ENCODE measurements around the gene DNAJC10. TPM values are rescaled to one million over a fixed set of nuclear protein-coding genes. Genes with fewer than 3 reads are reported as not detected.
A peak's percentile ranks its signal among the peaks of the same experiment; 100 is the strongest.
"Not testable (repeated sequence)": the region's sequence is repeated elsewhere in the genome, so short reads cannot be mapped to it uniquely, and the experiment has no call there.

Gene DNAJC10
- total RNA-seq, 1 donor from 2014 or later = 125 TPM

DNA sequence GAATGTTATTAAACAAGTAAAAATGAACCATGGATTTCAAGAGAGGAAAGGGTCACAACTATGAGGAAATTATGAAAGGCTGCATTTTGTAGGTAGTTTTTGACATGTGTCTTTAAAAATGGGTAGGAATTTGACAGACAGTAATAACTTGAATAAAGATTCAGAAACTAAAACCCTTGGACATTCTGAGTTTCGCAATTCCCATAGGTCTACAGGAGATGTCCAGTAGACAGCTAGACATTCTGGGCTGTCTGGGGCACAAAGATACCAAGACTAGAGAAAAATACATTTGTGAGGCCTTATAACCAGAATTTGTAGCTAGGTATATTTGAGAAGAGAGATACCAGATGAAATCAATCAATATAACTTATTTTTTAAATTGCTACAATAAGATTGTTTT is 42.3 kb downstream of the DNAJC10 start:
- Histone ChIP-seq H3K27me3 (ENCODE audit: control insufficient read depth, insufficient read depth, low read length) (no peaks in the 10 kb centered on the region), H3K36me3 (ENCODE audit: control insufficient read depth, insufficient read depth, low read length) (peaks cover 8% of the 10 kb centered on the region), H3K4me3 (ENCODE audit: low read depth, low read length) (no peak overlapping the region)
- FAIRE-seq (no peak), DNase-seq (ENCODE audit: low read depth) (no peak)
- TF ChIP-seq, protein P1, sequence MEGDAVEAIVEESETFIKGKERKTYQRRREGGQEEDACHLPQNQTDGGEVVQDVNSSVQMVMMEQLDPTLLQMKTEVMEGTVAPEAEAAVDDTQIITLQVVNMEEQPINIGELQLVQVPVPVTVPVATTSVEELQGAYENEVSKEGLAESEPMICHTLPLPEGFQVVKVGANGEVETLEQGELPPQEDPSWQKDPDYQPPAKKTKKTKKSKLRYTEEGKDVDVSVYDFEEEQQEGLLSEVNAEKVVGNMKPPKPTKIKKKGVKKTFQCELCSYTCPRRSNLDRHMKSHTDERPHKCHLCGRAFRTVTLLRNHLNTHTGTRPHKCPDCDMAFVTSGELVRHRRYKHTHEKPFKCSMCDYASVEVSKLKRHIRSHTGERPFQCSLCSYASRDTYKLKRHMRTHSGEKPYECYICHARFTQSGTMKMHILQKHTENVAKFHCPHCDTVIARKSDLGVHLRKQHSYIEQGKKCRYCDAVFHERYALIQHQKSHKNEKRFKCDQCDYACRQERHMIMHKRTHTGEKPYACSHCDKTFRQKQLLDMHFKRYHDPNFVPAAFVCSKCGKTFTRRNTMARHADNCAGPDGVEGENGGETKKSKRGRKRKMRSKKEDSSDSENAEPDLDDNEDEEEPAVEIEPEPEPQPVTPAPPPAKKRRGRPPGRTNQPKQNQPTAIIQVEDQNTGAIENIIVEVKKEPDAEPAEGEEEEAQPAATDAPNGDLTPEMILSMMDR (IDR thresholded peaks at IDR 0.05; ENCODE audit: insufficient read depth, low read length, severe bottlenecking) = no peak

DNA sequence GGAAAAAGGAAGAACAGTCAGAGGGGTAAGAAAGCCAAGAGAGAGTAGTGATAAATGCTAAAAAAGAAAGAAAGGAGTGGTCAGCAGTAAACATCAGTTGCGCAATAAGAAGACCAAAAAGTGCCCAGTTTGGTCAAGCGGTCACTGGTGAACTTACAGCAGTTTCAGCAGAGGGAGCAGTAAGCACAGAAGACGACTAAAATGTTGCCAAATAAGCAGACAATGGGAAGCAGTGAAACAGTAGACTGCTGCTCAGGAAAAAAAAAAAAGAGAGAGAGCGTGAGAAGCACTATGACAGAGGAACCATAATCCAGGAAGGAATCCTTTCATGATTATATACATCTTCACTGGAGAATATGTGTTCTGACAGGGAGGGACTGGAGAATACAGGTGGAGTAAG is 45.8 kb downstream of the DNAJC10 start:
- Histone ChIP-seq H3K4me3 (ENCODE audit: low read depth, low read length) (no peak overlapping the region), H3K36me3 (ENCODE audit: control insufficient read depth, insufficient read depth, low read length) (peaks cover 9% of the 10 kb centered on the region), H3K27me3 (ENCODE audit: control insufficient read depth, insufficient read depth, low read length) (no peaks in the 10 kb centered on the region)
- TF ChIP-seq, protein P1 (IDR thresholded peaks at IDR 0.05; ENCODE audit: insufficient read depth, low read length, severe bottlenecking) = no peak
- DNase-seq (ENCODE audit: low read depth) (peak; percentile 11), FAIRE-seq (no peak)

DNA sequence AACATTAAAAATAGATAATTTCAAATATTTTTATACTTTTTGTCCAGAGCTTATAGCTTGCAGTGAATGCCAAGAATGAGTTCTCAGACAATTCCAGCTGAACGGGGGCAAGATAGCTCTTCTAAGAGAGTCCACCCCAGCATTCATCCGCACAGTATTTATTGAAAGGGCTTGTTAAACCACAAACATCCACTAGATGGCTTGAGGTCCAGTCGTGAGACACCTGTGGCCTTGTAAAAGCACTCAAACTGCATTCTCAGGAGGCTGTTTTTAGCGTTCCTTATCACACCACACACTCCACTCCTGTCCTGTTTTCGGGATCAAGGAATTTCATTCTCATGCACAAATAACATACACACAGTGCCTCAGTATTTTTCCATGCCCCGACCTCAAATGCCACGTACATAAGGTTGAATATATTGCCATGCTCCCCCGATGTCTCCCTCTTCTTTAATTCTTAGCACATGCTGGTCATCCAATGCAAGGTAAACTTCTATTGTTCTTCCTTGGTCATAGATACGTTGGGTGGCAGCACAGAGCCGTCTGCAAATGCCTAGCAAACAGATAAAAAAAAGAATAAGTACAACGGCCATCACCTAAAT is 47.4 kb downstream of the DNAJC10 start:
- DNase-seq (ENCODE audit: low read depth) (peak; percentile 48), FAIRE-seq (no peak)
- no peaks in the 10 kb centered on the region for H3K27me3 ChIP-seq (ENCODE audit: control insufficient read depth, insufficient read depth, low read length)
- no peak overlapping the region for H3K4me3 ChIP-seq (ENCODE audit: low read depth, low read length)
- peaks cover 7% of the 10 kb centered on the region for H3K36me3 ChIP-seq (ENCODE audit: control insufficient read depth, insufficient read depth, low read length)
- TF ChIP-seq, protein P1 (IDR thresholded peaks at IDR 0.05; ENCODE audit: insufficient read depth, low read length, severe bottlenecking) = peak; percentile 68

DNA sequence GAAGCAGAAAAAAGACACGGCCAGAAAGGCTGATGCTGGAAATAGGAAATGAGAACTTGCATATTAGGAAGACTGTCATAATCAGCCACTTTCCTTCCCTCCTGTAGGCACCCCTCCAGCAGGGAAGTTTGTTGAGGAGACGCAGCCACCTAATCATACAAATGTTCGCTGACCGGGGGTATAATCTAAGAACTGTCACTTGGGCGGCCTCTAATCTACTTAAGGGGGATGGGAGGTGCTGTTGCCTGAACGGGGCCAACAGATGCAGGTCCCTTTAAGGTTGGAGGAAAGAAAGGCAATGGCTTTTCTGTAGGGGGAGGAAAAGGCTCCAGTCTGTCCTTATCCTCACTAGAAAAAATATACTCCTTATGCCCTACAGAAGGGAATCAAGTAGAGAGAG is 50.6 kb downstream of the DNAJC10 start:
- TF ChIP-seq, protein P1 (IDR thresholded peaks at IDR 0.05; ENCODE audit: insufficient read depth, low read length, severe bottlenecking) = no peak
- Histone ChIP-seq H3K36me3 (ENCODE audit: control insufficient read depth, insufficient read depth, low read length) (peaks cover 10% of the 10 kb centered on the region), H3K27me3 (ENCODE audit: control insufficient read depth, insufficient read depth, low read length) (no peaks in the 10 kb centered on the region), H3K4me3 (ENCODE audit: low read depth, low read length) (no peak overlapping the region)
- DNase-seq (ENCODE audit: low read depth) (no peak), FAIRE-seq (no peak)

DNA sequence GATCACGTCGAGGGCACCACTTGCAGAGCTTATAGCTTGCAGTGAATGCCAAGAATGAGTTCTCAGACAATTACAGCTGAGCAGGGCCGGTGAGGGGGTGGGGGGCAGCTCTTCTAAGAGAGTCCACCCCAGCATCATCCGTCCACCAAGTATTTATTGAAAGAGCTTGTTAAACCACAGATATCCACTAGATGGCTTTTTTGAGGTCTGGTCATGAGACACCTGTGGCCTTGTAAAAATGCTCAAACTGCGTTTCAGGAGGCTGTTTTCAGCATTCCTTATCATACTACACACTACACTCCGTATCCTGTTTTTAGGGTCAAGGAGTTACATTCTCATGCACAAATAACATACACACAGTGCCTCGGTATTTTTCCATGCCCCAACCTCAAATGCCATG is 51.5 kb downstream of the DNAJC10 start:
- Histone ChIP-seq H3K27me3 (ENCODE audit: control insufficient read depth, insufficient read depth, low read length) (no peaks in the 10 kb centered on the region), H3K36me3 (ENCODE audit: control insufficient read depth, insufficient read depth, low read length) (peaks cover 10% of the 10 kb centered on the region), H3K4me3 (ENCODE audit: low read depth, low read length) (no peak overlapping the region)
- peak; percentile 26 for DNase-seq (ENCODE audit: low read depth)
- TF ChIP-seq, protein P1 (IDR thresholded peaks at IDR 0.05; ENCODE audit: insufficient read depth, low read length, severe bottlenecking) = peak; percentile 47
- FAIRE-seq = no peak

DNA sequence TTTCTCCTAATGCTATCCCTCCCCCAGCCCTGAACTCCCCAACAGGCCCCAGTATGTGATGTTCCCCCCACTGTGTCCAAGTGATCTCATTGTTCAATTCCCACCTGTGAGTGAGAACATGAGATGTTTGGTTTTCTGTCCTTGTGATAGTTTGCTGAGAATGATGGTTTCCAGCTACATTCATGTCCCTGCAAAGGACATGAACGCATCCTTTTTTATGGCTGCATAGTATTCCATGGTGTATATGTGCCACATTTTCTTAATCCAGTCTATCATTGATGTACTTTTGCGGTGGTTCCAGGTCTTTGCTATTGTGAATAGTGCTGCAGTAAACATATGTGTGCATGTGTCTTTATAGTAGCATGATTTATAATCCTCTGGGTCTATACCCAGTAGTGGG is 52.9 kb downstream of the DNAJC10 start:
- H3K27me3 ChIP-seq (ENCODE audit: control insufficient read depth, insufficient read depth, low read length); DNase-seq (ENCODE audit: low read depth); H3K36me3 ChIP-seq (ENCODE audit: control insufficient read depth, insufficient read depth, low read length); H3K4me3 ChIP-seq (ENCODE audit: low read depth, low read length); FAIRE-seq: not testable (repeated sequence)

All from bronchial epithelial cell (primary cell).